Mammary epithelial cell (primary cell): Measurements from ENCODE around the gene SMIM28.

Source experiments
- CTCF ChIP-seq, 2 donors: IDR thresholded peaks in 1 of 2; conservative IDR thresholded peaks in 1 of 2; 2 replicates each; pipeline ENCODE4 v1.5.1; 2011 to 2012; ENCODE audit warnings: inconsistent platforms in 2 of 2, low read length in 2 of 2, mild to moderate bottlenecking in 2 of 2, control low read depth in 1 of 2, low read depth in 1 of 2; ENCODE audit not compliant: insufficient read depth in 1 of 2; ENCODE audit errors: extremely low read depth in 1 of 2
- EZH2 ChIP-seq: IDR thresholded peaks from 2 replicates; pipeline ENCODE4 v1.6.1; 2012; ENCODE audit warnings: low read length, inconsistent platforms, borderline replicate concordance

GRCh38 chr6:138389551-138389950, 11.8 kb downstream of the SMIM28 start:
- TF ChIP-seq CTCF (conservative IDR thresholded peaks at IDR 0.05 in 1 of 2, IDR thresholded peaks at IDR 0.05 in 1 of 2; ENCODE audit: extremely low read depth in 1 of 2, insufficient read depth in 1 of 2, low read depth in 1 of 2, low read length in 2 of 2) (no peak), EZH2 (no peak)
